GM21423 (cell line): Measurements from ENCODE around the gene ORC3.
"Not testable (repeated sequence)": the region's sequence is repeated elsewhere in the genome, so short reads cannot be mapped to it uniquely, and the experiment has no call there.

Experiments
- ATAC-seq: cut with Tn5 transposase; IDR thresholded peaks from one replicate; pipeline ENCODE4 v1.9.1; 2021; ENCODE audit warnings: mild to moderate bottlenecking, moderate library complexity; ENCODE audit not compliant: unreplicated experiment

ORC3 gene

GRCh38 chr6:87690441-87690840 is 100.5 kb downstream of the ORC3 start:
- no peak for ATAC-seq

GRCh38 chr6:87692086-87692485 is 102.2 kb downstream of the ORC3 start:
- no peak for ATAC-seq

- not testable (repeated sequence) for ATAC-seq
These were observed 106.9 kb downstream of the ORC3 start for GRCh38 chr6:87696817-87697216.

- ATAC-seq, result no peak
These were observed 107.9 kb downstream of the ORC3 start for GRCh38 chr6:87697581-87698546.

- no peak for ATAC-seq
These were observed 108.6 kb downstream of the ORC3 start for GRCh38 chr6:87698547-87699006.

GRCh38 chr6:87699576-87699975 is 109.6 kb downstream of the ORC3 start:
- no peak for ATAC-seq

- no peak for ATAC-seq
These were observed 110.7 kb downstream of the ORC3 start for GRCh38 chr6:87700397-87701343.

GRCh38 chr6:87701344-87701675 is 111.4 kb downstream of the ORC3 start:
- ATAC-seq, result peak; percentile 1

- peak; percentile 58 for ATAC-seq
These were observed 112.0 kb downstream of the ORC3 start, which contains the start of gene AKIRIN2 for GRCh38 chr6:87701676-87702588. AKIRIN2 (minus strand) TSS chr6:87702233; CDS start chr6:87701684, 549 bp downstream.

GRCh38 chr6:87702589-87702945 is 112.6 kb downstream of the ORC3 start:
- ATAC-seq, result peak; percentile 4

- ATAC-seq, result not testable (repeated sequence)
These were observed 113.1 kb downstream of the ORC3 start for GRCh38 chr6:87703039-87703438.

GRCh38 chr6:87705070-87705691 is 115.2 kb downstream of the ORC3 start:
- peak; percentile 54 for ATAC-seq

GRCh38 chr6:87706187-87706966 is 116.4 kb downstream of the ORC3 start:
- ATAC-seq, result no peak

GRCh38 chr6:87708581-87709427 is 118.9 kb downstream of the ORC3 start:
- not testable (repeated sequence) for ATAC-seq

GRCh38 chr6:87710090-87710489 is 120.2 kb downstream of the ORC3 start:
- ATAC-seq, result no peak

GRCh38 chr6:87712713-87713112 is 122.8 kb downstream of the ORC3 start:
- ATAC-seq, result not testable (repeated sequence)

- ATAC-seq, result peak; percentile 48
These were observed 124.3 kb downstream of the ORC3 start for GRCh38 chr6:87714093-87714842.
